ENCODE data around the gene CTF1.

DNA sequence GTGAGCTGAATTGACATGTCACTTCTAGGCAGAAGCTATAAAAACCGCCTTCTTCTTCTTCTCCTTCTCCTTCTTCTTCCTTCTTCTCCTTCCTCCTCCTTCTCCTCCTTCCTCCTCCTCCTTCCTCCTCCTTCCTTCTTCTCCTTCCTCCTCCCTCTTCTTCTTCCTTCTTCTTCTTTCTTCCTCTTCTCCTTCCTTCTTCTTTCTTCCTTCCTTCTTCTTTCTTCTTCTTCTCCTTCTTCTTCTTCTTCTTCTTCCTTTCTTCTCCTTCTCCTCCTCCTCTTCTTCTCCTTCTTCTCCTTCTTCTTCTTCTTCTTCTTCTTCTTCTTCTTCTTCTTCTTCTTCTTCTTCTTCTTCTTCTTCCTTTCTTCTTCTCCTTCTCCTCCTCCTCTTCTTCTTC lies 22.2 kb downstream of the CTF1 start:
- TF ChIP-seq, protein P1, sequence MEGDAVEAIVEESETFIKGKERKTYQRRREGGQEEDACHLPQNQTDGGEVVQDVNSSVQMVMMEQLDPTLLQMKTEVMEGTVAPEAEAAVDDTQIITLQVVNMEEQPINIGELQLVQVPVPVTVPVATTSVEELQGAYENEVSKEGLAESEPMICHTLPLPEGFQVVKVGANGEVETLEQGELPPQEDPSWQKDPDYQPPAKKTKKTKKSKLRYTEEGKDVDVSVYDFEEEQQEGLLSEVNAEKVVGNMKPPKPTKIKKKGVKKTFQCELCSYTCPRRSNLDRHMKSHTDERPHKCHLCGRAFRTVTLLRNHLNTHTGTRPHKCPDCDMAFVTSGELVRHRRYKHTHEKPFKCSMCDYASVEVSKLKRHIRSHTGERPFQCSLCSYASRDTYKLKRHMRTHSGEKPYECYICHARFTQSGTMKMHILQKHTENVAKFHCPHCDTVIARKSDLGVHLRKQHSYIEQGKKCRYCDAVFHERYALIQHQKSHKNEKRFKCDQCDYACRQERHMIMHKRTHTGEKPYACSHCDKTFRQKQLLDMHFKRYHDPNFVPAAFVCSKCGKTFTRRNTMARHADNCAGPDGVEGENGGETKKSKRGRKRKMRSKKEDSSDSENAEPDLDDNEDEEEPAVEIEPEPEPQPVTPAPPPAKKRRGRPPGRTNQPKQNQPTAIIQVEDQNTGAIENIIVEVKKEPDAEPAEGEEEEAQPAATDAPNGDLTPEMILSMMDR (IDR thresholded peaks at IDR 0.05): no peak
- no peak for TF ChIP-seq RAD21 (conservative IDR thresholded peaks at IDR 0.05 in 1 of 2, IDR thresholded peaks at IDR 0.05 in 1 of 2)
- TF ChIP-seq CBX8 (IDR thresholded peaks at IDR 0.05): no peak
- TF ChIP-seq, protein P2, sequence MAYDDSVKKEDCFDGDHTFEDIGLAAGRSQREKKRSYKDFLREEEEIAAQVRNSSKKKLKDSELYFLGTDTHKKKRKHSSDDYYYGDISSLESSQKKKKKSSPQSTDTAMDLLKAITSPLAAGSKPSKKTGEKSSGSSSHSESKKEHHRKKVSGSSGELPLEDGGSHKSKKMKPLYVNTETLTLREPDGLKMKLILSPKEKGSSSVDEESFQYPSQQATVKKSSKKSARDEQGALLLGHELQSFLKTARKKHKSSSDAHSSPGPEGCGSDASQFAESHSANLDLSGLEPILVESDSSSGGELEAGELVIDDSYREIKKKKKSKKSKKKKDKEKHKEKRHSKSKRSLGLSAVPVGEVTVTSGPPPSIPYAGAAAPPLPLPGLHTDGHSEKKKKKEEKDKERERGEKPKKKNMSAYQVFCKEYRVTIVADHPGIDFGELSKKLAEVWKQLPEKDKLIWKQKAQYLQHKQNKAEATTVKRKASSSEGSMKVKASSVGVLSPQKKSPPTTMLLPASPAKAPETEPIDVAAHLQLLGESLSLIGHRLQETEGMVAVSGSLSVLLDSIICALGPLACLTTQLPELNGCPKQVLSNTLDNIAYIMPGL (CRISPR knock-in tag; IDR thresholded peaks at IDR 0.05; ENCODE audit: borderline replicate concordance): no peak
- no peak for TF ChIP-seq HOXA7 (CRISPR knock-in tag; IDR thresholded peaks at IDR 0.05)
- TF ChIP-seq SMC3 (IDR thresholded peaks at IDR 0.05): no peak
- no peak for TF ChIP-seq NR3C1 (IDR thresholded peaks at IDR 0.05)
- no peak for TF ChIP-seq ZC3H11A (IDR thresholded peaks at IDR 0.05)
- TF ChIP-seq KDM5A (IDR thresholded peaks at IDR 0.05): no peak

Data from A549 (cell line).